Amniotic epithelial cell (primary cell): ENCODE results near the gene ABCA6.
A peak's percentile ranks its signal among the peaks of the same experiment; 100 is the strongest.

ENCODE experiments used
- DNase-seq: peaks from one replicate; pipeline ENCODE4 v3.0.0-alpha.2; 2010; ENCODE audit warnings: low read depth

ABCA6 gene

DNA sequence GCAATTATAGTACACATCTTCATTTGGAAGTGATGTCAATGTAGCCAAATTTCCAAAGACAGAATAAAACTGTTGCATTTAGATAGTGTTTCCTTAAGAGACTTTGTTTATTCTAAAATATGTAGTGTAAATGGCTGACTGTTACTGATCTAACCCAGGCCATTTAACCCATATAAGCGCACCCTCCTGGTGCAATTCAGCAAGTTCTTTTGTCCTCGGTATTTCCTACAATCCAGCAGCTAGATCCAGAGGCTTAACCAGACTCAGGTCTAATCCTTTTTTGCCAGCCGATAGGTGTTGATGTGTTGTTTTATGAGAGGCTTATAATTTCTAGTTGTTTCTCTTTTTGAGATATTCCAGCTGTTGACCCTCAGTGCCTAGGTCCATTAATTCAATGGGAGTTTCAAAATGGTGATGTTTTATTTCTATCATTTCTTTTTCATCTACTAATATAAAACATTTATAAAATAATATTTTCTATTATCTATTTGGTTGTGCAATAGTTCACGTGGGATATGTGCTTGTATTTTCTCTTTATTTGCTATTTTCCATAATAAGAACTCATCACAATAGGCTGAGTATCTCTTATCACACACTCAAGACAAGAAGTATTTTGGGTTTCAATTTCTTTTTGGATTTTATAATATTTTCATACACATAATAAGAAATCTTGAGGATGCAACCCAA is 95.4 kb downstream of the ABCA6 start:
- peak; percentile 67 for DNase-seq

- DNase-seq: peak; percentile 67
Measured at GRCh38 chr17:69045646-69046045, 96.0 kb downstream of the ABCA6 start.

GRCh38 chr17:69044371-69044770 is 97.3 kb downstream of the ABCA6 start:
- no peak for DNase-seq

GRCh38 chr17:69043098-69043734 is 98.5 kb downstream of the ABCA6 start:
- no peak for DNase-seq

DNA sequence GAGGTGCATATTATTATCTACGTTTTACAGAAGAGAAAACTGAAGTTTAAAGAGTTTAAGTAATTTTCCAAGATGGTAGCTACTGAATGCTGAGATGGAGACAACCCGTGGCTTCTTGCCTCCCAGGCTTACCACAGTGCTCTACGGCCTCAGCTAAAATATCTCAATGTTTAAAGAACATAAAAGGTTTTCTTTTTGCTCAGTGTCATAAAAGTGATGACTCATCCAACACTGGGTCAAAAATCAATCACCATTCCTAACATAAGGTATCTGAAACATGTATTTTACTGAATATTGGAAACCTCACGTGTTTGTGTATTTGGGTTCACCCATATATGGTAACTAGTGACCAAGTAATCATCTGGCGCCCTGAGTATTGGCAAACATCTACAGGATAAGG is 99.4 kb downstream of the ABCA6 start:
- no peak for DNase-seq

GRCh38 chr17:69031839-69032238 is 109.9 kb downstream of the ABCA6 start:
- DNase-seq: no peak

DNA sequence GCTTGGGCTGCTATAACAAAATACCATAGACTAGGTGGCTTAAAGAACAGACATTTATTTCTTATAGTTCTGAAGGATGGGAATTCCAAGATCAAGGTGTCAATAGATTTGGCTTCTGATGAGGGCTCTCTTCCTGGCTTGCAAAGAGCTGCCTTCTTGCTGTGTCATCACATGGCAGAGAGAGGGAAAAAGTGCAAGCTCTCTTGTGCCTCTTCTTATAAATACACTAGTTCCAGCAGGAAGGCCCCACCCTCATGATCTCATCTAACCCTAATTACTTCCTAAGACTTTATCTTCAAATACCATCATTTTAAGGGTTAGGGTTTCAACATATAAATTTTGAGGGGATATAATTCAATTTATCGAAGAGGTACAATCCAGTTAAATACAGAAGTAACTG is 111.5 kb downstream of the ABCA6 start:
- no peak for DNase-seq
